Measurements from ENCODE around the gene PSMD11.

DNA sequence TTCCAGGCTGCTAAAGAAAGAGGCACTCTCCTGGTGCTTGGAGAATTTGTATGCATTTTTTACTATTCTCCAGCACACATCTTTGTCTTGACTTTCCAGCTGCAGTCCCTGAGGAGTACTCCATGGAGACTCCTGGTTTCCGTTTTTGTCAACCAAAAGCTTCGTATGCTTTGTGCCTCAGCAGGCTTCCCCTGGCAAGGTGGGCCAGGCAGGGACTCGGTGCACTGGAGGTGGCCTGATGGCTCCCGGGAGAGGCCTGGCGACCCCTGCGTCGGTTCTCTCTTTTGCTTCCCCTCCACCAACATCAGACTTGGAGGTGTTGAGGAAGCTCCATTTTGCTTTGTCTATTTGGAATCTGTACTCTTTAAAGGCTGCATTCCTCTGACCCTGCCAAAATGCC, 66.2 kb downstream of the PSMD11 start:
- TF ChIP-seq, protein P1, sequence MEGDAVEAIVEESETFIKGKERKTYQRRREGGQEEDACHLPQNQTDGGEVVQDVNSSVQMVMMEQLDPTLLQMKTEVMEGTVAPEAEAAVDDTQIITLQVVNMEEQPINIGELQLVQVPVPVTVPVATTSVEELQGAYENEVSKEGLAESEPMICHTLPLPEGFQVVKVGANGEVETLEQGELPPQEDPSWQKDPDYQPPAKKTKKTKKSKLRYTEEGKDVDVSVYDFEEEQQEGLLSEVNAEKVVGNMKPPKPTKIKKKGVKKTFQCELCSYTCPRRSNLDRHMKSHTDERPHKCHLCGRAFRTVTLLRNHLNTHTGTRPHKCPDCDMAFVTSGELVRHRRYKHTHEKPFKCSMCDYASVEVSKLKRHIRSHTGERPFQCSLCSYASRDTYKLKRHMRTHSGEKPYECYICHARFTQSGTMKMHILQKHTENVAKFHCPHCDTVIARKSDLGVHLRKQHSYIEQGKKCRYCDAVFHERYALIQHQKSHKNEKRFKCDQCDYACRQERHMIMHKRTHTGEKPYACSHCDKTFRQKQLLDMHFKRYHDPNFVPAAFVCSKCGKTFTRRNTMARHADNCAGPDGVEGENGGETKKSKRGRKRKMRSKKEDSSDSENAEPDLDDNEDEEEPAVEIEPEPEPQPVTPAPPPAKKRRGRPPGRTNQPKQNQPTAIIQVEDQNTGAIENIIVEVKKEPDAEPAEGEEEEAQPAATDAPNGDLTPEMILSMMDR (IDR thresholded peaks at IDR 0.05; ENCODE audit: insufficient read depth, low read depth, low read length), result no peak
- TF ChIP-seq EZH2 (IDR thresholded peaks at IDR 0.05; ENCODE audit: insufficient read depth, low read length), result no peak
